Muscle layer of duodenum (tissue), 2 donors: ENCODE measurements around the gene TEX19.
"Not testable (repeated sequence)": the region's sequence is repeated elsewhere in the genome, so short reads cannot be mapped to it uniquely, and the experiment has no call there.

Experiments used
- H3K27ac ChIP-seq: one replicate; pipeline ENCODE4 v1.7.0; 2013; ENCODE audit warnings: mild to moderate bottlenecking, low read length
- H3K27me3 ChIP-seq: one replicate; pipeline ENCODE4 v1.7.0; 2013; ENCODE audit warnings: low read depth, mild to moderate bottlenecking, control low read depth, low read length
- H3K36me3 ChIP-seq, 2 donors: one replicate each; pipeline ENCODE4 v1.7.0; 2013; ENCODE audit warnings: low read length in 2 of 2, control low read depth in 1 of 2, mild to moderate bottlenecking in 1 of 2; ENCODE audit not compliant: insufficient read depth in 2 of 2, control insufficient read depth in 1 of 2
- H3K4me1 ChIP-seq, 2 donors: one replicate each; pipeline ENCODE4 v1.7.0; 2013; ENCODE audit warnings: low read length in 2 of 2, mild to moderate bottlenecking in 2 of 2, control low read depth in 1 of 2, moderate library complexity in 1 of 2; ENCODE audit not compliant: insufficient read depth in 2 of 2, control insufficient read depth in 1 of 2
- H3K4me3 ChIP-seq, 2 donors: one replicate each; pipeline ENCODE4 v1.7.0; 2013; ENCODE audit warnings: low read length in 2 of 2, low read depth in 1 of 2, mild to moderate bottlenecking in 1 of 2
- H3K9me3 ChIP-seq, 2 donors: one replicate each; pipeline ENCODE4 v1.7.0; 2013; ENCODE audit warnings: low read length in 2 of 2, control low read depth in 1 of 2, mild to moderate bottlenecking in 1 of 2; ENCODE audit not compliant: control insufficient read depth in 1 of 2
- donor health status: healthy.

TEX19 gene

GRCh38 chr17:82377924-82378740, 19.1 kb downstream of the TEX19 start:
- Histone ChIP-seq H3K36me3 (no peaks in the 10 kb centered on the region), H3K4me3 (no peak overlapping the region), H3K4me1 (no peaks in the 10 kb centered on the region), H3K27me3 (peaks cover 28% of the 10 kb centered on the region), H3K27ac (no peak overlapping the region), H3K9me3 (no peaks in the 10 kb centered on the region)

GRCh38 chr17:82378741-82379021, 19.6 kb downstream of the TEX19 start:
- peaks cover 28% of the 10 kb centered on the region for H3K27me3 ChIP-seq
- H3K27ac ChIP-seq: no peak overlapping the region
- H3K9me3 ChIP-seq: no peaks in the 10 kb centered on the region
- no peaks in the 10 kb centered on the region for H3K36me3 ChIP-seq
- H3K4me1 ChIP-seq: peaks cover 0 to 3% of the 10 kb centered on the region in 2 donors
- no peak overlapping the region for H3K4me3 ChIP-seq

- Histone ChIP-seq H3K27me3 (peaks cover 8% of the 10 kb centered on the region), H3K4me3 (peak overlapping the region in 1 of 2 donors; percentile 41), H3K4me1 (peaks cover 0 to 20% of the 10 kb centered on the region in 2 donors), H3K9me3 (no peaks in the 10 kb centered on the region), H3K27ac (no peak overlapping the region), H3K36me3 (no peaks in the 10 kb centered on the region)
These were observed 22.0 kb downstream of the TEX19 start for GRCh38 chr17:82380860-82381702.

- H3K4me3 ChIP-seq, H3K36me3 ChIP-seq, H3K27me3 ChIP-seq, H3K9me3 ChIP-seq, H3K27ac ChIP-seq: not testable (repeated sequence)
- H3K4me1 ChIP-seq: peaks cover 0 to 24% of the 10 kb centered on the region in 2 donors
These were observed 22.6 kb downstream of the TEX19 start for GRCh38 chr17:82381703-82382009.

GRCh38 chr17:82382220-82382932, 23.3 kb downstream of the TEX19 start:
- Histone ChIP-seq H3K4me1 (peaks cover 0 to 31% of the 10 kb centered on the region in 2 donors), H3K27me3 (peaks cover 10% of the 10 kb centered on the region)
- not testable (repeated sequence) for H3K36me3 ChIP-seq, H3K4me3 ChIP-seq, H3K9me3 ChIP-seq, H3K27ac ChIP-seq

GRCh38 chr17:82382933-82383255, 23.8 kb downstream of the TEX19 start:
- Histone ChIP-seq H3K27me3 (peaks cover 14% of the 10 kb centered on the region), H3K9me3 (no peaks in the 10 kb centered on the region), H3K27ac (no peak overlapping the region), H3K36me3 (no peaks in the 10 kb centered on the region), H3K4me3 (no peak overlapping the region), H3K4me1 (peaks cover 0 to 33% of the 10 kb centered on the region in 2 donors)

- peaks cover 0 to 33% of the 10 kb centered on the region in 2 donors for H3K4me1 ChIP-seq
- no peak overlapping the region for H3K4me3 ChIP-seq
- H3K9me3 ChIP-seq: no peaks in the 10 kb centered on the region
- no peaks in the 10 kb centered on the region for H3K36me3 ChIP-seq
- H3K27me3 ChIP-seq: peaks cover 14% of the 10 kb centered on the region
- H3K27ac ChIP-seq: no peak overlapping the region
These were observed 24.4 kb downstream of the TEX19 start for GRCh38 chr17:82383411-82383810.

- H3K4me3 ChIP-seq: no peak overlapping the region
- no peaks in the 10 kb centered on the region for H3K9me3 ChIP-seq
- no peaks in the 10 kb centered on the region for H3K36me3 ChIP-seq
- peaks cover 0 to 33% of the 10 kb centered on the region in 2 donors for H3K4me1 ChIP-seq
- peaks cover 10% of the 10 kb centered on the region for H3K27me3 ChIP-seq
- H3K27ac ChIP-seq: no peak overlapping the region
These were observed 25.1 kb downstream of the TEX19 start for GRCh38 chr17:82384051-82384729.

- no peaks in the 10 kb centered on the region for H3K9me3 ChIP-seq
- H3K4me1 ChIP-seq: peaks cover 0 to 33% of the 10 kb centered on the region in 2 donors
- peaks cover 10% of the 10 kb centered on the region for H3K27me3 ChIP-seq
- H3K27ac ChIP-seq: no peak overlapping the region
- H3K4me3 ChIP-seq: no peak overlapping the region
- no peaks in the 10 kb centered on the region for H3K36me3 ChIP-seq
These were observed 25.9 kb downstream of the TEX19 start for GRCh38 chr17:82384730-82385481.

- no peak overlapping the region for H3K4me3 ChIP-seq
- H3K4me1 ChIP-seq: peaks cover 0 to 33% of the 10 kb centered on the region in 2 donors
- H3K27ac ChIP-seq: no peak overlapping the region
- H3K9me3 ChIP-seq: no peaks in the 10 kb centered on the region
- H3K36me3 ChIP-seq: no peaks in the 10 kb centered on the region
- H3K27me3 ChIP-seq: peaks cover 10% of the 10 kb centered on the region
These were observed 26.7 kb downstream of the TEX19 start for GRCh38 chr17:82385559-82386254.
